ENCODE results near the gene IGF2BP2.

IGF2BP2 gene

GRCh38 chr3:185822221-185823000, 2.4 kb downstream of the IGF2BP2 start:
- DNase-seq (ENCODE audit: low read depth in 1 of 2, low spot score in 1 of 2): no peak
- TF ChIP-seq POLR2AphosphoS5 (IDR thresholded peaks at IDR 0.05; ENCODE audit: low read depth) (no peak), GABPA (IDR thresholded peaks at IDR 0.05; ENCODE audit: low read depth) (no peak), REST (IDR thresholded peaks at IDR 0.05; ENCODE audit: insufficient replicate concordance, low read depth) (no peak), CTCF (IDR thresholded peaks at IDR 0.05; ENCODE audit: insufficient read depth, low read length) (no peak), SPI1 (IDR thresholded peaks at IDR 0.05; ENCODE audit: borderline replicate concordance, low read depth) (no peak)
- H3K4me3 ChIP-seq (replicated peaks; ENCODE audit: insufficient read depth, low read length): no peak overlapping the region
- H3K27ac ChIP-seq (replicated peaks): no peak overlapping the region
- peaks cover 75% of the 10 kb centered on the region for H3K27me3 ChIP-seq (ENCODE audit: insufficient read depth, poor library complexity, severe bottlenecking)

GRCh38 chr3:185820973-185821758, 3.7 kb downstream of the IGF2BP2 start:
- DNase-seq (ENCODE audit: low read depth in 1 of 2, low spot score in 1 of 2): no peak
- Histone ChIP-seq H3K27ac (replicated peaks) (no peak overlapping the region), H3K4me3 (replicated peaks; ENCODE audit: insufficient read depth, low read length) (no peak overlapping the region), H3K27me3 (ENCODE audit: insufficient read depth, poor library complexity, severe bottlenecking) (peaks cover 70% of the 10 kb centered on the region)
- TF ChIP-seq CTCF (IDR thresholded peaks at IDR 0.05; ENCODE audit: insufficient read depth, low read length): no peak
- no peak for TF ChIP-seq GABPA (IDR thresholded peaks at IDR 0.05; ENCODE audit: low read depth)
- TF ChIP-seq REST (IDR thresholded peaks at IDR 0.05; ENCODE audit: insufficient replicate concordance, low read depth): no peak
- no peak for TF ChIP-seq SPI1 (IDR thresholded peaks at IDR 0.05; ENCODE audit: borderline replicate concordance, low read depth)
- no peak for TF ChIP-seq POLR2AphosphoS5 (IDR thresholded peaks at IDR 0.05; ENCODE audit: low read depth)

GRCh38 chr3:185818267-185818875, 6.5 kb downstream of the IGF2BP2 start:
- no peak overlapping the region for H3K27ac ChIP-seq (replicated peaks)
- no peak overlapping the region for H3K4me3 ChIP-seq (replicated peaks; ENCODE audit: insufficient read depth, low read length)
- DNase-seq (ENCODE audit: low read depth in 1 of 2, low spot score in 1 of 2): no peak
- TF ChIP-seq REST (IDR thresholded peaks at IDR 0.05; ENCODE audit: insufficient replicate concordance, low read depth) (no peak), GABPA (IDR thresholded peaks at IDR 0.05; ENCODE audit: low read depth) (no peak), CTCF (IDR thresholded peaks at IDR 0.05; ENCODE audit: insufficient read depth, low read length) (no peak), SPI1 (IDR thresholded peaks at IDR 0.05; ENCODE audit: borderline replicate concordance, low read depth) (no peak), POLR2AphosphoS5 (IDR thresholded peaks at IDR 0.05; ENCODE audit: low read depth) (no peak)
- peaks cover 59% of the 10 kb centered on the region for H3K27me3 ChIP-seq (ENCODE audit: insufficient read depth, poor library complexity, severe bottlenecking)

Data from HL-60 (cell line).